Trophoblast cell (in vitro differentiated cells and primary cell): ENCODE data around the gene ALDH3A2.

Experiments
- DNase-seq, 2 donors: peaks; one replicate each; pipeline ENCODE4 v3.0.0-alpha.2; 2016
- H2AFZ ChIP-seq: 2 replicates; pipeline ENCODE4 v1.6.1; 2013; ENCODE audit warnings: low read length, moderate library complexity, mild to moderate bottlenecking; ENCODE audit not compliant: insufficient read depth, poor library complexity
- H2AK5ac ChIP-seq: 2 replicates; pipeline ENCODE4 v1.6.1; 2013; ENCODE audit warnings: mild to moderate bottlenecking, low read length
- H2BK120ac ChIP-seq: 2 replicates; pipeline ENCODE4 v1.6.1; 2013; ENCODE audit warnings: low read length, mild to moderate bottlenecking, moderate library complexity; ENCODE audit not compliant: insufficient read depth, poor library complexity
- H2BK12ac ChIP-seq: 2 replicates; pipeline ENCODE4 v1.6.1; 2013; ENCODE audit warnings: mild to moderate bottlenecking, low read length, moderate library complexity
- H2BK5ac ChIP-seq: 2 replicates; pipeline ENCODE4 v1.6.1; 2013; ENCODE audit warnings: low read length, low read depth, moderate library complexity, mild to moderate bottlenecking; ENCODE audit not compliant: poor library complexity
- H3K14ac ChIP-seq: 2 replicates; pipeline ENCODE4 v1.6.1; 2013; ENCODE audit warnings: mild to moderate bottlenecking, low read length
- H3K18ac ChIP-seq: 2 replicates; pipeline ENCODE4 v1.6.1; 2013; ENCODE audit warnings: mild to moderate bottlenecking, low read length
- H3K23ac ChIP-seq: 2 replicates; pipeline ENCODE4 v1.6.1; 2013; ENCODE audit warnings: low read length
- H3K27ac ChIP-seq: 2 replicates; pipeline ENCODE4 v1.5.1; 2013; ENCODE audit warnings: low read depth, mild to moderate bottlenecking, inconsistent platforms, low read length, moderate library complexity
- H3K27me3 ChIP-seq: 2 replicates; pipeline ENCODE4 v1.6.1; 2013; ENCODE audit warnings: inconsistent platforms, mild to moderate bottlenecking, low read length, moderate library complexity; ENCODE audit not compliant: insufficient read depth
- H3K36me3 ChIP-seq, 2 experiments: 1 replicate in 1 of 2; 2 replicates in 1 of 2; pipeline ENCODE4 v1.6.1; 2013; ENCODE audit warnings: low read length in 2 of 2, mild to moderate bottlenecking in 2 of 2, moderate library complexity in 1 of 2; ENCODE audit not compliant: insufficient read depth in 2 of 2, control insufficient read depth in 1 of 2
- H3K4ac ChIP-seq: 2 replicates; pipeline ENCODE4 v1.6.1; 2013; ENCODE audit warnings: low read depth, mild to moderate bottlenecking, low read length, moderate library complexity
- H3K4me1 ChIP-seq, 2 experiments: 1 replicate in 1 of 2; 2 replicates in 1 of 2; pipeline ENCODE4 v1.6.1; 2013; ENCODE audit warnings: low read length in 2 of 2, mild to moderate bottlenecking in 2 of 2, moderate library complexity in 1 of 2; ENCODE audit not compliant: insufficient read depth in 2 of 2, control insufficient read depth in 1 of 2
- H3K4me2 ChIP-seq: 2 replicates; pipeline ENCODE4 v1.6.1; 2013; ENCODE audit warnings: inconsistent platforms, mild to moderate bottlenecking, low read length, moderate library complexity
- H3K4me3 ChIP-seq: 2 replicates; pipeline ENCODE4 v1.5.1; 2013; ENCODE audit warnings: mild to moderate bottlenecking, low read depth, low read length, inconsistent platforms
- H3K79me1 ChIP-seq: one replicate; pipeline ENCODE4 v1.6.1; 2013; ENCODE audit warnings: low read length
- H3K79me2 ChIP-seq: 2 replicates; pipeline ENCODE4 v1.6.1; 2013; ENCODE audit warnings: low read length, mild to moderate bottlenecking; ENCODE audit not compliant: control insufficient read depth, insufficient read depth, poor library complexity
- H3K9ac ChIP-seq: 2 replicates; pipeline ENCODE4 v1.6.1; 2013; ENCODE audit warnings: mild to moderate bottlenecking, low read length
- H3K9me3 ChIP-seq: 2 replicates; pipeline ENCODE4 v1.6.1; 2013; ENCODE audit warnings: low read depth, mild to moderate bottlenecking, control low read depth, inconsistent platforms, low read length; ENCODE audit not compliant: insufficient read depth
- H4K12ac ChIP-seq: 2 replicates; pipeline ENCODE4 v1.6.1; 2013; ENCODE audit warnings: low read depth, mild to moderate bottlenecking, low read length, moderate library complexity
- H4K8ac ChIP-seq: 2 replicates; pipeline ENCODE4 v1.6.1; 2013; ENCODE audit warnings: low read depth, mild to moderate bottlenecking, low read length, moderate library complexity
- H4K91ac ChIP-seq: one replicate; pipeline ENCODE4 v1.6.1; 2013; ENCODE audit warnings: low read depth, mild to moderate bottlenecking, low read length, moderate library complexity
- WGBS: extraction: QIAGEN DNeasy Blood & Tissue Kit; methylation state at CpG from one replicate; pipeline ENCODE4 v1.1.7; 2013; ENCODE audit warnings: missing lambda C conversion rate; ENCODE audit not compliant: insufficient read length, insufficient coverage; ENCODE audit errors: extremely low coverage; 5-methylcytosine and 5-hydroxymethylcytosine counted together

Gene ALDH3A2

DNA sequence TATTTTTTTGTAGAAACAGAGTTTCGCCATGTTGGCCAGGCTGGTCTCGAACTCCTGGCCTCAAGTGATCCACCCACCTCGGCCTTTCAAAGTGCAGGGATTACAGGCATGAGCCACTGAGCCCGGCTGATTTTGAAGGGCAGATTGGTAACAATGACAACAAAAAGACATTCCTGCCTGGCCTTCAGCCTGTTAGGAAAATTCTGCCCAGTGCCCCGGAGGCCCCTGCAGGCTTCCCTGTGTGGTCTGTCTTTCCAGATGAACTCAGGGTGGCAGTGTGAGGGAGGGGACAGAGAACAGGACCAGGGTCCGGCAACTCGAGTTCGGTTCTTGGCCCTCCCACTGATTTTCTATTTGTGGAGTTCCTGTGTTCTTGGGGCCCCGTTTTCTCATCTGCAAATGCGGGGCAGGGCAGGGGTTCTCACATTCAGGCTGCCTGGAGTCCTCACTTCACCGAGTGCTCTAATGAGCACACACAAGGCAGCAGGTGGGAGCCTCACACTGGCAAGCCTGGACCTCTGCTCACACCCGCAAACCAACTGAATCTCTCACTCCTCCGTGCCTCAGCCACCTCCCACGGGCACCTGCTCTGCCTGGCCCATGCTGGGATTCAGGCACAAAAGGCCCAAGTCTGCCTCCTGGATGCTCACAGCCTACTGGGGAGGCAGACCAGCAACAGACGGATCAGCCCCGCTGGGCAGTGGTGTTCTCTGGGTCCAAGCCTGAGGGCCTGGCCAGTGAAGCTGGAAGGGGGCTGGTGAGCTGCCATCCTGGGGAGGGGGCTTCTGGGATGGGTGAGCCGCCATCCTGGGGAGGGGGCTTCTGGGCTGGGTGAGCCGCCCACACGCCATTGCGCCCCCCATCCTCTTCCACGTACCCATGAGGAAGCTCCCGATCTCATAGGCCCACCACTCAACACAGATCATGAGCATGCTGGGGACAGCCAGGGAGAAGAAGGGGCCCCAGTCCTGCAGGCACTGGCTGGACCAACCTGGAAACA, 57.5 kb downstream of the ALDH3A2 start:
- Histone ChIP-seq H2BK120ac (no peak overlapping the region), H3K79me2 (no peaks in the 10 kb centered on the region), H4K91ac (no peak overlapping the region), H2BK12ac (no peak overlapping the region), H2BK5ac (no peak overlapping the region), H4K12ac (no peak overlapping the region), H4K8ac (no peak overlapping the region), H3K14ac (no peak overlapping the region), H3K4me1 (peaks cover 5 to 7% of the 10 kb centered on the region in 2 experiments), H3K36me3 (no peaks in the 10 kb centered on the region), H3K27ac (no peak overlapping the region), H3K18ac (no peak overlapping the region), H3K4ac (no peak overlapping the region), H2AK5ac (no peak overlapping the region), H3K79me1 (no peaks in the 10 kb centered on the region), H3K4me2 (no peak overlapping the region), H3K23ac (no peak overlapping the region), H2AFZ (no peak overlapping the region), H3K4me3 (no peak overlapping the region), H3K9ac (no peak overlapping the region), H3K27me3 (no peaks in the 10 kb centered on the region), H3K9me3 (peaks cover 1% of the 10 kb centered on the region)
- no peak for DNase-seq
- no CpG with 5 or more reads among the region's 22 CpGs for WGBS

GRCh38 chr17:19706791-19707727, 58.5 kb downstream of the ALDH3A2 start:
- Histone ChIP-seq H3K9me3 (peaks cover 1% of the 10 kb centered on the region), H4K8ac (no peak overlapping the region), H3K4me1 (peaks cover 5 to 7% of the 10 kb centered on the region in 2 experiments), H3K27ac (no peak overlapping the region), H3K14ac (no peak overlapping the region), H4K91ac (no peak overlapping the region), H4K12ac (no peak overlapping the region), H3K23ac (no peak overlapping the region), H3K79me2 (no peaks in the 10 kb centered on the region), H3K18ac (no peak overlapping the region), H2BK5ac (no peak overlapping the region), H3K79me1 (no peaks in the 10 kb centered on the region), H2BK12ac (no peak overlapping the region), H3K36me3 (no peaks in the 10 kb centered on the region), H3K4me2 (no peak overlapping the region), H2AK5ac (no peak overlapping the region), H3K9ac (no peak overlapping the region), H2AFZ (no peak overlapping the region), H3K4me3 (no peak overlapping the region), H3K4ac (no peak overlapping the region), H3K27me3 (no peaks in the 10 kb centered on the region), H2BK120ac (no peak overlapping the region)
- DNase-seq = no peak
- no CpG with 5 or more reads among the region's 12 CpGs for WGBS

DNA sequence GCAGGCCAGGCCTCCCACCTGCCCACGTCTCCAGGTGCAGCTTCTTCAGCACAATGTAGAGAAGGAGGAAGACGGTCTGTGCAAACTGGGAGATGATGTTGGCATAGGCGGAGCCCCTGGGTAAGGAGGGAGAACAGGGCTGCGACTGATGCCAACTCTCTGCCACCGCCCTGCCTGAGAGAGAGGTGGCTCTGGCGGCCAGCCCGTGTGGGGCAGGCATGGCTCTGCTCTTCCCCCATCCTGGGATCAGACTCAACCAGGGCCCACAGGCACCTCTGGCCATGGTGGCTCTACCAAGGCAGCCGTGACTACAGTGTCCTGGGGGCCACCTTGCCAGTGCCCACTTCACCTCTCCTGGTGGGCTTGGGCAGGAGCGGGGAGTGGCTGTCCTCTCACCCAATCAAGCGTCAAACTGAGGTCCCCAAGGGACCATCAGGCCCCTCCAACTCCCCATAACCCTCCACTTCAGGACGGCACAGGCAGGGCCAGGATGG, 59.2 kb downstream of the ALDH3A2 start:
- Histone ChIP-seq H3K79me1 (no peaks in the 10 kb centered on the region), H3K4me3 (no peak overlapping the region), H3K27me3 (no peaks in the 10 kb centered on the region), H4K12ac (no peak overlapping the region), H2BK12ac (no peak overlapping the region), H3K36me3 (no peaks in the 10 kb centered on the region), H3K4ac (no peak overlapping the region), H2BK5ac (no peak overlapping the region), H2BK120ac (no peak overlapping the region), H3K18ac (no peak overlapping the region), H3K27ac (no peak overlapping the region), H3K4me2 (no peak overlapping the region), H3K23ac (no peak overlapping the region), H4K8ac (no peak overlapping the region), H2AK5ac (no peak overlapping the region), H2AFZ (no peak overlapping the region), H3K79me2 (no peaks in the 10 kb centered on the region), H3K14ac (no peak overlapping the region), H3K4me1 (peaks cover 5 to 7% of the 10 kb centered on the region in 2 experiments), H3K9me3 (peaks cover 1% of the 10 kb centered on the region), H4K91ac (no peak overlapping the region), H3K9ac (no peak overlapping the region)
- no peak for DNase-seq
- WGBS = no CpG with 5 or more reads among the region's 11 CpGs

DNA sequence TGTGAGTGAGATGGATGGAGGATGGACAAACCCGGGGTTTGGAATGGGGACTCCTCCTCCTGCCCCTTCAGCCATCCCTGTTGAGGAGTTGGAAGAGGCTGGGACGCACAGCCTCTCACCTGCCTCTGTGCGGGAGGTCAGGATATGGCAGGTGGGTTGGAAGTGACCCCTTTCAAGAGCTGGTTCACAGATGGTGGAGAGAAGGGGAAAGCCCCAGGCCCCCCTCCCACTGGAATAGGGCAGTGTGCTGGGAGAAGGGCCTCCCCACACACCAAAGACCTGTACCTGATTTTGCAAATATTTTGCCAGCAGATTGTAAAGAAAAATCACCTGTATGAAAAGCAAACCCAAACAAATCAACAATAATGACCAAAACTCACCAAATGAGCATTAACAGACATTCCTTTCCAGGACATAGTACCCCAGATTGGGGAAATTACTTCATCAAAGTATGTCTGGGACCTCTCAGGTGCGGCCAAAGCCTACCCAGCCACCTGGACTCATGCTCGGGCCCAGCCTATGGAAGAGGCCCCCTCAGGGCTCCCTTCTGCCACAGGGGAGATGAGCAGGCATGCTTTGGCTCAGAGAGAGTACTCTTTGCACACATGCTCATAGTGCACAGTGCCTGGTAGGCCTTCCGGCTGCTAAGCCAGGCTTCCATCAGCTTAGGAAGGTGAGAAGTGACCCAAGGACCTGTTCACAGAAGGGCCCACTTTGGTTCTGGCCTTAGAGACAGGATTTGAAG, 60.1 kb downstream of the ALDH3A2 start:
- Histone ChIP-seq H2BK120ac (no peak overlapping the region), H3K9ac (no peak overlapping the region), H3K4me1 (peaks cover 5 to 7% of the 10 kb centered on the region in 2 experiments), H2BK5ac (no peak overlapping the region), H3K4me2 (no peak overlapping the region), H4K8ac (no peak overlapping the region), H3K4ac (no peak overlapping the region), H2BK12ac (no peak overlapping the region), H3K79me2 (no peaks in the 10 kb centered on the region), H3K14ac (no peak overlapping the region), H3K18ac (no peak overlapping the region), H3K27ac (no peak overlapping the region), H2AFZ (no peak overlapping the region), H2AK5ac (no peak overlapping the region), H3K27me3 (no peaks in the 10 kb centered on the region), H4K12ac (no peak overlapping the region), H3K4me3 (no peak overlapping the region), H3K79me1 (no peaks in the 10 kb centered on the region), H3K36me3 (no peaks in the 10 kb centered on the region), H4K91ac (no peak overlapping the region), H3K23ac (no peak overlapping the region), H3K9me3 (peaks cover 1% of the 10 kb centered on the region)
- no peak for DNase-seq
- no CpG with 5 or more reads among the region's 6 CpGs for WGBS
